ENCODE data around the gene MED25.

GRCh38 chr19:49876422-49877019, 58.4 kb downstream of the MED25 start:
- no peak for TF ChIP-seq SIN3A (IDR thresholded peaks at IDR 0.05; ENCODE audit: borderline replicate concordance, insufficient read depth, low read length)
- TF ChIP-seq TAF1 (IDR thresholded peaks at IDR 0.05; ENCODE audit: borderline replicate concordance, insufficient read depth, low read length): peak; percentile 87
- TF ChIP-seq POLR2AphosphoS5 (IDR thresholded peaks at IDR 0.05; ENCODE audit: low read depth, low read length): peak; percentile 72
- TF ChIP-seq REST (IDR thresholded peaks at IDR 0.05; ENCODE audit: insufficient read depth in 1 of 2, low read depth in 2 of 2, low read length in 2 of 2): no peak
- TF ChIP-seq FOXP2 (optimal IDR thresholded peaks at IDR 0.05; ENCODE audit: borderline replicate concordance, extremely low read depth, extremely low read length, insufficient read depth): peak; percentile 94

All from PFSK-1 (cell line).